Activated CD4-positive, CD25-positive, alpha-beta regulatory T cell treated with anti-CD3 and anti-CD28 coated beads, Interleukin-2, amount 50 U/mL, for 24 hours (primary cell): ENCODE data around the gene COL6A2.
"Not testable (repeated sequence)": the region's sequence is repeated elsewhere in the genome, so short reads cannot be mapped to it uniquely, and the experiment has no call there.

Experiments used
- ATAC-seq, 2 donors: fragments of 150-1000 bp; cut with Tn5 transposase; one replicate each; pipeline ENCODE4 v1.10.0; 2021; ENCODE audit warnings: mild to moderate bottlenecking in 1 of 2, moderate library complexity in 1 of 2

Gene COL6A2

DNA sequence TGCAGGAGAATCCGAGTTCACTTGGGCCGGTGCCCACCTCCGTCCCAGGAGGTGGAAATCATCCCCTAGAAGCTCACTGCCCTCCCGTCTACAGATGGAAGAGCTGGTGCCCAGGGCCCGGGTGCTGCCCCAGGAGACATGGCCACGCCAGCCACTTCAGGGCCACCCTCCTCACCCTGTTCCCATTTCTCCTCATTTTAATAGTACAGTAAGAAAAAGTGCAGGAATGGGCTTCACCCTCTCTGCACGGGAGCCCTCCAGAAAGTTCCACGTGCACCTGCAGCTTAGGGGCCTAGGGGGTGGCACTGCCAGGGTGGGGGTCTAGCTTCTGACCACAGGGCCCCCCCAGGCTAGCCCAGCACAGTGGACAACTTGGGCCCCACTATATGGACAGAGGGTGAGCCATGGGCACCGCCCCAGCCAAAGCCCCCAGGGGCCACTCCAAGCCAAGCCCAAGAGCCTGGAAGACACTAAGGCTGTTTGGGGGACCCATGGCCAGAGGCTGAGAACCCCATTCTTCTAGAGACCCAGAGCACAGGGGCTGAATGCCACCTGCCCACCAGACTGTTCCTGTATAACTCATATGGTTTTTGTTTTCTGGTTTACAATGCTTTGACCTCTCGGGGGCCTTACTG lies 60.9 kb downstream of the COL6A2 start:
- no peak for ATAC-seq

GRCh38 chr21:46159390-46159789 lies 61.5 kb downstream of the COL6A2 start:
- ATAC-seq = no peak

GRCh38 chr21:46159841-46160656 lies 62.1 kb downstream of the COL6A2 start:
- no peak for ATAC-seq

GRCh38 chr21:46160657-46160906 lies 62.7 kb downstream of the COL6A2 start:
- no peak for ATAC-seq

DNA sequence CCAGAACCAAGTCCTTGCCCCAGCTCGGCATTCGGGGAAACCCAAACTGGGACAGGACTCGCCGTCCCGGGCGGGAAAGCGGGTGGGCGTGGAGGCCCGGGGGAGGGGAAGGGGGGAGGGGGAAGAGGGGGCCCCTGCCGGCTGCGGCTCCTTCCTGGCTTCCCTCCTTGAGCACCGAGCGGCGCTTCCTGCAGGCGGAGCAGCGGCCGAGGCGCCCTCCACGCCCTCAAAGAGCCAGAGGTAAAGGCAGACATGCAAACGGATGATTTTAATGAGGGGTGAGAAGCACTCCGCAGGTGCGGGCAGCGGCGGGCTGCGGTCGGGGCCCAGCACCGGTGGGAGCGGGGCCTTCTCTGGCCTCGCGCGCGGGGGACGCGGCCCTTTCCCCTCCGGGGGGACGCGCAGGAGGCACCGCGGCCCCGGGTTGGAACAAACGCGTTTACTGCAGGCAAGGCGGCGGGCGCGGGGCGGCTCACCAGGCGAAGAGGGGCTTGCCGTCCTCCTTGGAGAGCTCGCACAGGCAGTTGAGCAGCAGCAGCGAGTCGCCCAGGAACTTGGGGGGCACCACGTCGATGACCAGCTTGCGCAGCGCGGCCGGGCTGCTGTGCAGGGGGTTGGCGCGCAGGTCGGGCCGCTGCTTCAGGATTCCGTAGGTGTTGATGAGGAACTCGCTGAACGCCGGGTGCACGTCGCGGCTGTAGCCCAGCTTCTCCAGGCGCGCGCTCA lies 63.2 kb downstream of the COL6A2 start:
- no peak for ATAC-seq

DNA sequence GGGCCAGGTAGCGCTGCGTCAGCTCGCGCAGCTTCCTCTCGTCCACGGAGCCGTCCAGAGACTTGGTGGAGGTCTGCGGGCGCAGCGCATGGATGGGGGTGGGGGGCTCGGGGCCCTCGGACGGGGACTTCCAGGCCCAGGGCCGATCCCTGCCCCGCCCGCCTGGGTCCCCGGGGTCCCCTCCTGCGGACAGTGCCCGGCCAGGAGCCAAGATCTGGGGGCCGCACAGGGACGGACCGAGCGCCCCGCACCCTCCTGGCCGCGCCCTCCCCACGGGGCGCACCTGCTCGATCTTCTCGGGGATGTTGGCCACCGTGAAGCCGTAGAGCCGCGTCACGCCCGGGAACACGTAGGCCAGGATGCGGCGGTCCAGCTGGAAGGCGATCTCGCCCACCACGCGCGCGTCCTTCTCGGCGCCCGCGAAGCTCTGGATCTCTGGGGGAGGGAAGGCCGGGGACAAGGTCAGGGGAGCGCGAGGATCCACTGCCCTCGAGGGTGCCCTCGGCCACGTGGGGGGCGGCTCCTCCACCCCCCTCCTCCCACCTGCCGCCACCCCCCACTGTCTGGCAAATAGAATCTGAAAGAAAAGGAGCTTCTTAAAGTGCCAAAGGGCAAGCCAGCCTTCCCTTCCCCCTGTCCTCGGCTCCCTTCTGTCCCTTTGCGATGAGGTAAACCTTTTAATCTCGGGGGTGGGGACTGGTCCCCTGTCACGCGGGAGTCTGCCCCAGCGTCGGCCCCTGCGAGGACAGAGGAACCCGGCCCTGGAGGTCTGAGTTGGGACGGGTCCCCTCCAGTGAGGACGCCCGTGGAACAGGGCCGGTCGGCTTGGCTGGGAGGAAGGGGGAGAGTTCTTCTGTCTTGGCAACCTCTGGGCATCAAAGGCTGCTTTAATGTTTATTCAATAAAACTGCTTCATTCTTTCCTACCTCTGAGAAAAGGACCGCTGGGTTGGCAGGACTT lies 64.0 kb downstream of the COL6A2 start:
- ATAC-seq = no peak

- ATAC-seq = no peak
These were observed 65.5 kb downstream of the COL6A2 start for GRCh38 chr21:46163380-46163779.

- no peak for ATAC-seq
These were observed 67.2 kb downstream of the COL6A2 start for GRCh38 chr21:46165098-46165497.

DNA sequence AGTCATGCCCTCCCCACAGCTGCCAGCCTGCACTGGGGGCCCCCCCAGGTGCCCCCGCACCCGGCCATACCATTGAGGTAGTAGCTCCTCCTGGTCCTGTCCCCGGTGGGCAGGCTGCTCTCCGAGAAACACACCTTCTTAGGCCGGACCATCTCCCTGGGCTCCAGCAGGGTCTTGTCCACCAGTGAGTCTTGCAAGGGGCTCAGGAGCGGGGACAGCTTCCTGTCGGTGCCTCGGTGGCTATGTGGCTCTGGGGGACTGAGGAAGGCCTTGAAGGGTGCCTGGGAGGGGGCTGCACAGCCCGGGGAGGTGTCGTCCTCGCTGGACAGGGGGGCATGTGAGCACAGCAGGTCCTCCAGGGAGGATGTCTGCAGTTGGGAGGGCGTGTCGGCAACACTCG lies 70.3 kb downstream of the COL6A2 start:
- no peak for ATAC-seq

DNA sequence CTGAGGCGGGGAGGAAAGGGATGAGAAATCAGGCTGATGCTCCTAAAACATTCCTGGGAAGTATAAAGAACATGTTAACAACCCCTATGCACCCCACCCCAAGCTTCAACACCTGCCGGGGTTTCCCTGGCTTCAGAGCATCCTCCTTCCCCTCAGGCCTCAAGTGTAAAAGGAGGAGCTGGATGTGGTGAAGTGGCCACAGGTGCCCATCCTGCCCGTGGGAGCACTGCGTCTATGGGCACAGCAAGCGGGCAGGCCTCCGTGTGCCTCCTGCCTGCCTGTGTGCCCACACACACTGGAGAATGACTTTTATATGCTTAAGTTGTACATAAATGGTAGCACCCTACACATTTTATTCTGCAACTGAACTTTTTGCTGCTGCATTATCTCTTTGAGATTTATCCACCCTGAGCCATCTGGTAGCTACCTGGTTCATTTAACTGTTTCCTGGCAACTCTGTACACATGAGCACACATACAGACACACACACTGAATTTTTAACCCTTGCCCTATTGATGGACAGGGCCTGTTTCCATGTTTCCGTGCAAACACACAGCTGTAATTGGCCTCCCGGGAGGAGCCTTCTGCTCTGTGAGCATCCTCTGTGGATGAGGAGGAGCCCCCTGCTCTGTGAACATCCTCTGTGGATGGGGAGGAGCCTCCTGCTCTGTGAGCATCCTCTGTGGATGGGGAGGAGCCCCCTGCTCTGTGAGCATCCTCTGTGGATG lies 70.9 kb downstream of the COL6A2 start:
- no peak for ATAC-seq

GRCh38 chr21:46170436-46171193 lies 72.7 kb downstream of the COL6A2 start:
- ATAC-seq = not testable (repeated sequence)

GRCh38 chr21:46171585-46171984 lies 73.7 kb downstream of the COL6A2 start:
- ATAC-seq = no peak

DNA sequence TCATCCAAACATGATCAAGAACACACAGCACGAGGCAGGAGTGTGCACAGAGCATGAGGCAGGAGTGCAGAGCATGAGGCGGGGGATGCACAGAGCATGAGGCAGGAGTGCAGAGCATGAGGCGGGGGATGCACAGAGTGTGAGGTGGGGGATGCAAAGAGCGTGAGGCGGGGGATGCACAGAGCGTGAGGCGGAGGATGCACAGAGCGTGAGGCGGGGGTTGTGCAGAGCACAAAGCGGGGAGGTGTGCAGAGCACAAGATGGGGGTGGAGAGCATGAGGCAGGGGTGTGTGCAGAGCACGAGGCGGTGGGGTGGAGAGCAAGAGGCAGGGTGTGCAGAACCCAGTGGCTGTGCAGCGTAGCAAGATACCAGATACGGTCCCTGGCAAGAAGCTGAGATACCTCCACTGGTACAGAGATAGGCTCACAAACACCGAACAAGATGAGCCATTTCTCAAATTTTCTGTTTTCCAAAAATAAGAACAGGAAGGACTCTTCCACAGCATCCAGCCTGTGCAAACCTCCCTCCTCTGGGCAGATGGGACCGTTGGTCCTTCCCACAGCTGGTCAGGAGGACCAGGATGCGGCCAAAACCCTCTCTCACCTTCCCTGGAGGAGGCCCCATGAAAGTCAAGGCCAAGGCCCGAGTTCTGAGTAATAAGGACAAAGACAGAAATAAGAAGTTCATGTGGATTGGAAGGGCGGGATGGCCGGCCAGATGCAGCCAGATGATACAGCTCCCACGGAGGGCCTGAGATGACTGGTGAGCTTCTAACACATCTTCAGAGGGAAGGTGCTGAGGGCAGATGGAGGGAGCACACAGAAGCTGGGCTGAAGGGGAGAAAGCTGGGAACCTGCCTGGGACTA lies 74.3 kb downstream of the COL6A2 start:
- ATAC-seq = no peak

GRCh38 chr21:46172863-46173528 lies 75.1 kb downstream of the COL6A2 start:
- ATAC-seq = no peak

GRCh38 chr21:46173573-46173972 lies 75.7 kb downstream of the COL6A2 start:
- ATAC-seq = no peak

DNA sequence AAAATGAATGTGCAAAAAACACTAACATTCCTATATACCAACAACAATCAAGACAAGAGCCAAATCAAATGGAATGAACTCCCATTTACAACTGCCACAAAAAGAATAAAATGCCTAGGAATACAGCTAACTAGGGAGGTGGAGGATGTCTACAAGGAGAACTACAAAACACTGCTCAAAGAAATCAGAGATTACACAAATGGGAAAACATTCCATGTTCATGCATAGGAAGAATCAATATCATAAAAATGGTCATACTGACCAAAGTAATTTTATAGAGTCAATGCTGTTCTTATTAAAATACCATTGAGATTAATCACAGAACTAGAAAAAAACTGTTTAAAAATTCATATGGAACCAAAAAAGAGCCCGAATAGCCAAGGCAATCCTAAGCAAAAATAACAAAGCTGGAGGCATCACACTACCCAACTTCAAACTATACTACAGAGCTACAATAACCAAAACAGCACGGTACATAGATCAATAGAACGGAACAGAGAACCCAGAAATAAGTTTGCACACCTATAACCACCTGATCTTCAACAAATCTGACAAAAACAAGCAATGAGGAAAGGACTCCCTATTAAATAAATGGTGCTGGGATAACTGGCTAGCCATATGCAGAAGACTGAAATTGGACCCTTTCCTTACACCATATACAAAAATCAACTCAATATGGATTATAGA lies 78.7 kb downstream of the COL6A2 start:
- ATAC-seq = not testable (repeated sequence)

DNA sequence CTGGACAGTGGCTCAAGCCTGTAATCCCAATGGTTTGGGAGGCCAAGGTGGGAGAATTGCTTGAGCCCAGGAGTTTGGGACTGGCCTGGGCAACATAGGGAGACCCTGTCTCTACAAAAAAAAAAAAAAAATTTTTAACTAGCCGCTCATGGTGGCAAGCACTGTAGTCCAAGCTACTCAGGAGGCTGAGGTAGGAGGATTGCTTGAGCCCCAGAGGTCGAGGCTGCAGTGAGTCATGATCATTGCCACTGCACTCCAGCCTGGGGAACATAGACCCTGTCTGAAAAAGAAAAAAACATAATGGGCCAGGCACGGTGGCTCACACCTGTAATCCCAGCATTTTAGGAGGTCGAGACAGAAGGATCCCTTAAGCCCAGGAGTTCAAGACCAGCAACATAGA lies 81.0 kb downstream of the COL6A2 start:
- ATAC-seq = no peak
